Stimulated activated CD8-positive, alpha-beta memory T cell treated with anti-CD3 and anti-CD28 coated beads, Interleukin-12 subunit alpha, Interleukin-12 subunit beta, amount 100 ng/mL, for 4 hours (primary cell): ENCODE data around the gene MORC3.
"Not testable (repeated sequence)": the region's sequence is repeated elsewhere in the genome, so short reads cannot be mapped to it uniquely, and the experiment has no call there.

Experiments used
- DNase-seq: peaks from one replicate; pipeline ENCODE4 v3.0.0-alpha.2; 2020; ENCODE audit warnings: low read depth

MORC3 gene, protein sequence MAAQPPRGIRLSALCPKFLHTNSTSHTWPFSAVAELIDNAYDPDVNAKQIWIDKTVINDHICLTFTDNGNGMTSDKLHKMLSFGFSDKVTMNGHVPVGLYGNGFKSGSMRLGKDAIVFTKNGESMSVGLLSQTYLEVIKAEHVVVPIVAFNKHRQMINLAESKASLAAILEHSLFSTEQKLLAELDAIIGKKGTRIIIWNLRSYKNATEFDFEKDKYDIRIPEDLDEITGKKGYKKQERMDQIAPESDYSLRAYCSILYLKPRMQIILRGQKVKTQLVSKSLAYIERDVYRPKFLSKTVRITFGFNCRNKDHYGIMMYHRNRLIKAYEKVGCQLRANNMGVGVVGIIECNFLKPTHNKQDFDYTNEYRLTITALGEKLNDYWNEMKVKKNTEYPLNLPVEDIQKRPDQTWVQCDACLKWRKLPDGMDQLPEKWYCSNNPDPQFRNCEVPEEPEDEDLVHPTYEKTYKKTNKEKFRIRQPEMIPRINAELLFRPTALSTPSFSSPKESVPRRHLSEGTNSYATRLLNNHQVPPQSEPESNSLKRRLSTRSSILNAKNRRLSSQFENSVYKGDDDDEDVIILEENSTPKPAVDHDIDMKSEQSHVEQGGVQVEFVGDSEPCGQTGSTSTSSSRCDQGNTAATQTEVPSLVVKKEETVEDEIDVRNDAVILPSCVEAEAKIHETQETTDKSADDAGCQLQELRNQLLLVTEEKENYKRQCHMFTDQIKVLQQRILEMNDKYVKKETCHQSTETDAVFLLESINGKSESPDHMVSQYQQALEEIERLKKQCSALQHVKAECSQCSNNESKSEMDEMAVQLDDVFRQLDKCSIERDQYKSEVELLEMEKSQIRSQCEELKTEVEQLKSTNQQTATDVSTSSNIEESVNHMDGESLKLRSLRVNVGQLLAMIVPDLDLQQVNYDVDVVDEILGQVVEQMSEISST

DNA sequence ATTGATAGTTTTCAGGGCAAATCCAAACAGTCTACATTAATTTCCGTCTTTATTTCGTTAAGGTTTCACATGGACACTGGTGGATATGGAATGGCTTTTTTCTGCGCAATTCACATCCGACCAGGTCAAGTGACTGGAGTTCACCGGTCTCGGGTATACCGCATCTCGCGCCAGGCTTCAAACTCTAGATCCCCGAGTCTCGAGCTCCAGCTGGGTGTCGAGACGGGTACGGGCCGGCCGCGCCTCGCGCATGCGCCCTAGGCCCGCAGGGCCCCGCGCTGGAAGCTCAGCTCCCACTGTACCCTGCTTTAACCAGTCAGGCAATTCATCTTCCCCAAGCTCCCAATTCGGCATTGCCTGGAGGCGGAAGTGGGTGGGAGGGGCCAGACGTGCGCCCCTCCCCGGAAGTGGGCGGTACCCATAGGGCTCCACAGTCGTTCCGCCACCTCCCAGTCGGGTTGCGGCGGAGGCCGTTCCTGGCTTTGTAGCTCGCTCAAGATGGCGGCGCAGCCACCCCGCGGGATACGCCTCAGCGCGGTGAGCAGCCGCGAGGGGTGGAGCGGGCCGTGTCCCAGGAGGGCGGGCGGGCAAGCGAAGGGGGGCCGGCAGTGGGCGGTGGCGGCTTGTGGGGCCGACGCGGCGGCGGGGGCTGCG lies at the start of gene MORC3:
Gene MORC3, plus strand, starts transcription at position 431 of the 654 bp plus-strand sequence. Its CDS starts 68 bp downstream, at position 499.
- DNase-seq: peak; percentile 98

GRCh38 chr21:36270786-36271695 lies 49.0 kb upstream of the MORC3 start:
- DNase-seq: not testable (repeated sequence)

- no peak for DNase-seq
Measured at GRCh38 chr21:36274128-36274527, 45.9 kb upstream of the MORC3 start.

DNA sequence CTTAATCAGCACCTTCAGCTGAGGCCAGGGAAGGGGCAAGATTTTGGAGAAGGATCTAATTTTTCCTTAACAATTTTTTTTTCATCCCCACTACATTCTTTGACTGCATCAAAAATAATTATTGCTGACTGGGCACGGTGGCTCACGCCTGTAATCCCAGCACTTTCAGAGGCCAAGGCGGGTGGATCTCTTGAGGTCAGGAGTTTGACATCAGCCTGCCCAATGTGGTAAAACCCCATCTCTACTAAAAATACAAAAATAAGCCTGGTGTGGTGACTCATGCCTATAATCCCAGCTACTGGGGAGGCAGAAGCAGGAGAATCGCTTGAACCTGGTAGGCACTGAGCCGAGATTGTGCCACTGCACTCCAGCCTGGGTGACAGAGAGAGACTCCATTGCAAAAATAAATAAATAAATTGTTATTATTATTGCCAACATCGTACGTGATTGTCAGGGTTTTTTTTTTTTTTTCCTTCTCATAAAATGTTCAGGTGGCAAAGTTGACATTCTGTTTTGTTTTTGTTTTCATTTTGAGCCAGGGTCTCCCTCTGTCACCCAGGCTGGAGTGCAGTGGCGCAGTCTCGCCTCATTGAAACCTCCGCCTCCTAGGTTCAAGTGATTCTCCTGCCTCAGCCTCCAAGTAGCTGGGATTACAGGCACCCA lies 37.3 kb upstream of the MORC3 start:
- DNase-seq: no peak

DNA sequence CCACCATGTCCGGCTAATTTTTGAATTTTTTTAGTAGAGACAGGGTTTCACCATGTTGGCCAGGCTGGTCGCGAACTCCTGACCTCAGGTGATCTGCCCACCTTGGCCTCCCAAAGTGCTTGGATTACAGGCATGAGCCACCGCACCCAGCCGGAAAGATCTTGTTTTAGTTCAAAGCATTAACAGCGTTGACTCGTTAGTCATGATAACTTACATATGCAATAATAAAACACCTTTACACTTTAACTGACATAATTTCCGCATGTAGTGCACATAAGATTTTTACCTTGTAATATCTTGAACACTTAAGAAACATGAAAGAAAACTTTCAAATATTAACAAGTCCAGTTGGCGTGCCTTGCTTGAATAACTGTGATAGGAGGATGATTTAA lies 36.8 kb upstream of the MORC3 start:
- not testable (repeated sequence) for DNase-seq

DNA sequence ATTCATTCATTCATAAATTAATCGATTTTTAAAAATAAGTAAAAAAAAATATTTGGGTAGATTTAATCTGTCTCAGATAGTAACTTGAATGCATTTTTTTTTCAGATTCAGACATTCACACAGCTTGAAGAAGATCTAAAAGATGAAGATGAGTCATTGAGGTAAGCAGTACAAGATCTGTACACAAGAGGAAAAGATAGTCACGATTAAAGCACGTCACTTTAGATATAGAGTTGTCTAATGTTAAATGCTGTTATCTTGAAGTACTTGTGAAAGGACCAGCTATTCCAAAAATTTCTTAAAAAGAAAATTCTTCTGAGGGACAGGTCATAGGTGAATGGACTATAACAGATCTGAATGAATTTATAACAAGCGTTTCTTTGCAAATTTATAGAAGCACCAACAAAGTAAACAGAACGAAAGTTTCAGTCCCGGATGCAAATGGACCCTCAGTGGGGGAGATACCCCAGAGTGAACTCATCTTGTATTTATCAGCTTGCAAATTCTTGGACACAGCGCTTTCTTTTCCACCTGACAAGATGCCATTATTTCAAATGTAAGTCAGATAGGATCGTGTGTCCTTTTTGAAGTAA lies 31.2 kb upstream of the MORC3 start:
- DNase-seq: no peak

DNA sequence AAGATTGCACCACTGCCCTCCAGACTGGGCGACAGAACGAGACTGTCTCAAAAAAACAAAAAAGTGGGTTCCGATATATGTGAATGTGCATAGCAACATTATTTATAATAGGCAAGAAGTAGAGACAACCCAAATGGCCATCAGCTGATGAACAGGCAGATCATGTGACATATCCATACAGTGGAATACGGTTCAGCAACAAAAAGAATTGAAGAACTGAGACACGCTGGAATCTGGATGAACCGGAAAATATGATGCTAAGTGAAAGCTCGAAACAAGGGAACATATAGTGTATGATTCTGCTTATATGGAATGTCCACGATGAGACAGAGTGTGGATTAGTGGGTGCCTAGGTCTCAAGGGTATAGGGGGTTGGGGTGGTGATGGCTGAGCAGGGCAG lies 28.5 kb upstream of the MORC3 start:
- no peak for DNase-seq

DNA sequence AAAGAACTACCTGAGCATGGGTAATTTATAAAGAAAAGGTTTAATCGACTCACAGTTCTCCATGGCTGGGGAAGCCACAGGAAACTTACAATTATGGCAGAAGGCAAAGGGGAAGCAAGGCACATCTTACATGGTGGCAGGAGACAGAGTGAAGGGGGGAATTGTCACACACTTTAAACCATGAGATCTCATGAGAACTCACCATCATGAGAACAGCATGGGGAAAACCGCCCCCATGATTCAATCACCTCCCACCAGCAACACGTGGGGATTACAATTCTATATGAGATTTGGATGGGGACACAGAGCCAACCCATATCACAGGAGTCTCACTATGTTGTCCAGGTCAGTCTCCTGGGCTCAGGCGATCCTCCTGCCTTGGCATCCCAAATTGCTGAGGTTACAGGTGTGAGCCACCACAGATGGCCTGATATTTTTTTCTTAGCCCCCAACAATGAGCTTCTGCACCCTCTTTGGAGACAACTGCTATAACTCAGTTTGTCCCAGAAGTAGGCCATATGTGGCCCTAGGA lies 22.5 kb upstream of the MORC3 start:
- no peak for DNase-seq

DNA sequence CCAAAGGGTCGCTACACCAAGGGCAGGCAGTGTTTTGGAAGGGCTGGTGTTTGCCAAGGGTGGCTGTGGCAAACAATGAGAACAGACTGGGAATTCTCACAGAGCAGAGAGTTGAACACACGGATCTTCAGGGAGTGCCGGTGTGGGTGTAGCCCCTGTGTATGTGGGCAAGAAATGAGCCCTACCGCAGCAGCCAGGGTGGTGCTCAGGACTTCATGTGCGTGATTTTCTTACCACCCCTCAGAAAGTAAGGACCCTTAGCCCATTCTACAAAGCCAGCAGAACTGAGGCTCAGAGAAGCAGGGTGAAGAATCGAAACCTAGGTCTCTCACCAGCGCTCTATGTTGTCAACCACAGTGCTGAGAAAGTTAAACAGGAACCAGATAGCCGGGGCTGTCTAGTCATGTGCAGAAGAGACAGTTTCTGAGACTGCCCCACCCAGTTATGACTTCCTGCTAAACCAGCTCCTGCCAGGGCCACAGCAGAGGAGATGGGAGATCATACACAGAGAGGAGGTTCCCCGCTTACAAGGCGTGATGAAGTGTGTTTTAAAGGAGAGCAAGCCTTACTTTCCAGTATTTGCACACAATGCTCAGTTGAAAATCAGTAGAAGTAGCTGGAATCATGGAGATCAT lies 21.9 kb upstream of the MORC3 start:
- DNase-seq: peak; percentile 31

GRCh38 chr21:36306872-36307534 lies 13.0 kb upstream of the MORC3 start:
- no peak for DNase-seq

- DNase-seq: no peak
Measured at GRCh38 chr21:36310016-36310415, 10.0 kb upstream of the MORC3 start.

- not testable (repeated sequence) for DNase-seq
Measured at GRCh38 chr21:36313446-36313845, 6.6 kb upstream of the MORC3 start.

DNA sequence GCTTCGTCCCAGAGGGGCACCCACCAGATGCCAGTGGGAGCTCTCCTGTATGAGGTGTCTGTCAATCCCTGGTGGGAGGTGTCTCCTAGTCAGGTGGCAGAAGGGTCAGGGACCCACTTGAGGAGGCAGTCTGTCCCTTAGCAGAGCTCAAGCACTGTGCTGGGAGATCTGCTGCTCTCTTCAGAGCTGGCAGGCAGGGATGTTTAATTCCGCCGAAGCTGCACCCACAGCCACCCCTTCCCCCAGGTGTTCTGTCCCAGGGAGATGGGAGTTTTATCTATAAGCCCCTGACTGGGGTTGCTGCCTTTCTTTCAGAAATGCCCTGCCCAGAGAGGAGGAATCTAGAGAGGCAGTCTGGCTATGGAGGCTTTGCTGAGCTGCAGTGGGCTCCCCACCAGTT lies 4.0 kb upstream of the MORC3 start:
- not testable (repeated sequence) for DNase-seq

DNA sequence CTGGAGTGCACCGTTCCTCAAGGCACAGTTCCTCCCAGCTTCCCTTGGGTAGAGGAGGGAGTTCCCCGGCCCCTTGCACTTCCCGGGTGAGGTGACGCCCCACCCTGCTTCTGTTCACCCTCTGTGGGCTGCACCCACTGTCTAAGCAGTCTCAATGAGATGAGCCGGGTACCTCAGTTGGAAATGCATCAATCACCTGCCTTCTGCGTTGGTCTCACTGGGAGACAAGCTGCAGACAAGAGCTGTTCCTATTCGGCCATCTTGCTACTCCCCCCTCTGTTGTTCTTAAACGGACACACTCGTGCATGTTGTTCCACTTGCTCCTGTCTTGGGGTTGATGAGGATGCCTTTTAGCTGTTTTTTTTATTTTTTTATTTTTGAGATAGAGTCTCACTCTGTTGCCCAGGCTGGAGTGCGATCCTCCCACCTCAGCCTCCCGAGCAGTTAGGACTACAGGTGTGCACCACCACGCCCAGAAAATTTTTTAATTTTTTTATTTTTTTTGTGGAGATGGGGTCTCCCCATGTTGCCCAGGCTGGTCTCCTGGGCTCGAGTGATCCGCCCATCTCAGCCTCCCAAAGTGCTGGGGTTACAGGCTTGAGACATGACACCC lies 3.0 kb upstream of the MORC3 start:
- no peak for DNase-seq

DNA sequence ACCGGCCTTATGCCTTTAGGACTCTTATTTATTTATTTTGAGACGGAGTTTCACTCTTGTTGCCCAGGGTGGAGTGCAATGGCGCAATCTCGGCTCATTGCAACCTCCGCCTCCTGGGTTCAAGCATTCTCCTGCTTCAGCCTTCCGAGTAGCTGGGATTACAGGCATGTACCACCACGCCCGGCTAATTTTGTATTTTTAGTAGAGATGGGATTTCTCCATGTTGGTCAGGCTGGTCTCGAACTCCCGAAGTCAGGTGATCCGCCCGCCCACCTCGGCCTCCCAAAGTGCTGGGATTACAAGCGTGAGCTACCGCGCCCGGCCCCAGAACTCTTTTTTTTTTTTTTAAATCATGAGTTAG lies 611 bp upstream of the MORC3 start:
- DNase-seq: not testable (repeated sequence)

GRCh38 chr21:36320421-36321324 lies 676 bp downstream of the MORC3 start:
- no peak for DNase-seq

DNA sequence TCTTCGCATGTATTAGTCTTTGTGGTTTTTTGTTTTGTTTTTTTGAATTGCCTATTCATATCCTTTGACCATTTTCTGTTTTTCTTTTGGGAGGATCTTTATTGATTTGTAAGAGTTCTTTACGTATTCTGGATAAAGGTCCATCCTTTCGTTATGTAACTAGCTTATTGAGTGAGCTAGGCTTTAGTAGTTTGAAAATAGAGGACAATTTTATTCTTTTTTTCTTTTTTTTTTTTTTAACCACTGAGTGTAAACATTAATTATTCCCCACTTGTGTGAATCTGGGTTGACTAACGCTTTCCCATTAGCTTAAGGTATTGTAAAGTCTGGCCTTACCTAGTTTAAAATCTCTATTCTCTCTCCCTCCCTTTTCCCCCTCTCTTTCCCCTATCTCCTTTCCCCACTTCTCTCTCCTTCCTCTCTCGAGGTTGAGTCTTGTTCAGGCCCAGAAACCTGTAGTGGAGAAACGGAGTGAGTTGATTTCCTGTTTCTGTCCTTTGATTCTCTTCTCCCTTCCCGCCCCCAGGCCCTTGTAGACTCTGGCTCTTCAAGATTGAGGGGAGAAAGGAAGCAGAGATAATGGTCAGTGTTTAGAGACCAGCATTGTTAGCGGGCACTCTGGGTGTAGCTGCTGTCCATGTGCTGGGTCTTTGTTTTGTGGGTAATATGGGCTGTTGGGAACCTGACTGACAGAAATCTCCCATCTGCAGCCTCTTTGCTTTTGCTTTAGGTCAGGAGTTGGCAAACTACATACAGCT lies 1.5 kb downstream of the MORC3 start:
- no peak for DNase-seq
